Activated CD8-positive, alpha-beta memory T cell treated with anti-CD3 and anti-CD28 coated beads, Interleukin-2, amount 50 U/mL, for 4 hours (primary cell): ENCODE results near the gene HDAC7.
A peak's percentile ranks its signal among the peaks of the same experiment; 100 is the strongest.

ENCODE experiments used
- DNase-seq: peaks from one replicate; pipeline ENCODE4 v3.0.0-alpha.2; 2020

Gene HDAC7

DNA sequence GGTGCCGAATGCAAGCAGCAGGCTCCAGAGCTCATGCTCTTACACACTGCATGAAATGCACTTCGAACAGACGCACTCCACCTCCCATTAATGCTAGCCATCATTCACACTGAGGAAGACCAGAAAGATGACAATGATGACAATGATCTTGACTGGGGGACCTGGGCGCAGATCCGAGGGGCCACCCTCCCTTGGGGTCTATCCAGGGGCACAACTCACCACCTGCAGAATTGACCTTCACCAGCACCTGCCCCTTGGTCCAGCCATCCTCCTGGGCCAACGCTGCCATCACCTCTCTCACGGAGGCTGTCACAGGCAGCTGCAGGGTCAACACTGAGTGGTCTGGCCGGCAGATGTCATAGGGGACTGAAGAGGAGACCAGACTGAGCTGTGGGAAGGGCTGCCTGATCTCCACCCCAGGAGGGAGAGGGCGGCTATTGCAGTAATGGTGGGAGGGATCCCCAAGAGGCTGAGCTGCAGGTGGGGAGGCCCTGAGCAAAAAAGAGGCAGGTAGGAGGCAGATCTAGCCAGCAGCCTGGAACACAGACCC, 76.3 kb downstream of the HDAC7 start:
- DNase-seq, result no peak

DNA sequence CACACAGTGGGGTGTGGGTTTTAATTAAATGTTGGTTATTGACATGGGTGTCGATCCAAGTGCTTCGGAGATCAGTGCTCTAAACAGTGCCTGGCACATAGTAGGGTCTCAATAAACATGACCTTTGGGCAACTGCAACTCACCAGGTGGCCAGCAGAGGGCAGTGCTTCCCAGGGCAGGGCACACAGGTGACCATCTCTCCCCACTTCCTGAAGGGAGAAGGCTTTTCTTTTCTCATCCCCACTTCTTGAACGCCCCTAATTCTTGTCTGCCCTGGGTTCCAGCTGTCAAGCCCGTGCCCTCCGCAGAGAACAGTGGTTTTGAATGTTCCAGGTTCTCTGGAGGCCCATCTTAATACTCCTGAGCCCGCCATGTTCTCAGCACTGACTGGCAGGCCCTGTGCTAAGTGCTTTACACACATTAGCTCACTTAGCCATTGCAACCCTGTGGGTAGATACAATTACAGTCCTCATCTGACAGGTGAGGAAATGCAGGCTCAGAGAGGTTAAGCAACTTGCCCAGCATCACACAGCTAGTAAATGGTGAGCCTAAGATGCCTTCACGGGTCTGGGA, 77.4 kb downstream of the HDAC7 start:
- DNase-seq, result peak; percentile 75

DNA sequence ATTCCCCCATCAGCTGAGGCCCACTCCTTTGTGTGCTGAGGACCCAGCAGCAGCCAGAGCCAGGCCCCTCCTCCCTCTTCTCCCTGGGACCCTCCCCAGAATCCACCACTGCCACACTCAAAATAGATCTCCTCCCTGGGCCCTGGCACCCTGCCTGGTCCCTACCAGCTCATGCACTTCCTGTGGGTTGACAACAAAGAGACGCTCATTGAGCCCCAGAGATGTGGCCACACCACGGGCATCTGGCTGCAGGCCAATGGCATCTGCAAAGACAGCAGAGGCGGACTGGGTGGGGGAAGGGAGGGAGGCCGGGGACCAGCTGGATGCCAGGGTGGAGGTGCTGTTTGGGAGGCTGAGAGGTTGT, 78.4 kb downstream of the HDAC7 start:
- peak; percentile 54 for DNase-seq

DNA sequence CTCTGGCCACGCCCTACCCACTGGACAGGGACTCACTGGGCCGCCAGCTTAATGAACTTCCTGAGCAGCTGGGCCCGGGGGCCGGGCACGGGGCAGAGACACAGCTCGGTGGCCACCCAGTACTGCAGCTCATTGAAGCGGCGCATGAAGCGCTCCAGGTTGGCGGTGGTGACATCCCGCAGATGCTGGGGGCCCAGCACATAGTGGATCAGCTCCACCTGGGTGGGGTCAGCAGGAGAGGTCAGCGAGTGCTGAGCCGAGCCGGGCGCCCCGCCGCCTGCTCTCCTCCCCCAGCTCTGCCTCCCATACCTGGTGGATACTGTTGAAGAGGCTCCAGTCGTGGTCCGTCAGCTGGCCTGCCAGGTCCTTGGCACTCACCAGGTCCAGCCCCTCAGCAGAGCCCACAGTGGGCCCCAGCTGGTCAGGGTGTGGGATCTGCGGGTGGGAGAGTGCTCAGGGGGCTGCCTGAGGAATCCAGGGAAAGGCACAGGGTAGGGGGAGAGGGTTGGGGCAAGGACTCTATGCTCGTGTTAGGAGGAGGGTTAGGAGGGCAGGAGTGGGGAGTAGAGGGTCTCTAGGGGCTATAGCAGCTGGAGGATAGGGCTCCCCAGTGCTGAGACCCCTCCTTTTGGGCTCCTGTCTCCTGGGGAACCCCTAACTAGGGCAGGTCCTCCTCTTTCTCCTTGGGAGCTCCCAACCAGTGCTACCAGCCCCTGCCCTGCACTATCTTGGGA, 78.9 kb downstream of the HDAC7 start:
- DNase-seq, result no peak

DNA sequence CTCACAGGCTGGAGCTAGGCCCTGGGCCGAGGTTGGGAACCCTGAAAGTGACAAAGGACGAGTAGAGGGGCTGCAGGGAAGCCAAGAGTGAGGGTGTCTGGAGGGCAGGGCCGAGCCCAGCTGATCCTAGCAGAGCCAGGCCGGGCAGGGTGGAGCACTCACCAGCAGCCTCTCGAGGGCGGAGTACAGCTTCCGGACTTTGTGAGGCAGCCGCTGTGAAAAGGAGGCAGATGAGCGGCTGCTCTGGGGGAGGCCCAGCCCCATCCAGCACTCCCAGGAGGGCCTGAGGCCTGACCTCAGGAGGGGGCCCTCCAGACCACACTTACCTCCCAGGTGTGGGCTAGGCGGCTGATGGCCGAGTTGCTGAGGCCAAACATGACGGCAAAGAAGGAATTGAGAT, 79.7 kb downstream of the HDAC7 start:
- DNase-seq, result no peak

DNA sequence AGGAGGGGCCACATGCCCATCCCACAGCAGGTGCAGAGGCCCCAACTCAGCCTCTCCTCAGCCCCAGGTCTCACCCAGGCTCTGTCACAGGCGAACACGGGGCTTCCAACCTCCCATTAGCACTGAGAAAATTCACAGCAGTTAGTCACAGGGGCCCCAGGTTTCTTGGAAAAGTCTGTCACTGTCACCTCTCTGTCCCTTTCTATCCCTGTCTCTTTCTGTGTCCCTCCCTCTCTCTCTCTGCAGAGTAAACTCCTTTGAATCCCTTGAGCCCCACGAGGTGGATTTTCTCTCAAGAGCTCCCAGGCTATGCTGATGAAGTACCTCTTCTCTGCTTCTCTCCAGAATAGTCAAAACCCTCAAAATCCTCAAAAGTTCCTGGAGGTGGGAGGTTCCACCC, 80.4 kb downstream of the HDAC7 start:
- no peak for DNase-seq

DNA sequence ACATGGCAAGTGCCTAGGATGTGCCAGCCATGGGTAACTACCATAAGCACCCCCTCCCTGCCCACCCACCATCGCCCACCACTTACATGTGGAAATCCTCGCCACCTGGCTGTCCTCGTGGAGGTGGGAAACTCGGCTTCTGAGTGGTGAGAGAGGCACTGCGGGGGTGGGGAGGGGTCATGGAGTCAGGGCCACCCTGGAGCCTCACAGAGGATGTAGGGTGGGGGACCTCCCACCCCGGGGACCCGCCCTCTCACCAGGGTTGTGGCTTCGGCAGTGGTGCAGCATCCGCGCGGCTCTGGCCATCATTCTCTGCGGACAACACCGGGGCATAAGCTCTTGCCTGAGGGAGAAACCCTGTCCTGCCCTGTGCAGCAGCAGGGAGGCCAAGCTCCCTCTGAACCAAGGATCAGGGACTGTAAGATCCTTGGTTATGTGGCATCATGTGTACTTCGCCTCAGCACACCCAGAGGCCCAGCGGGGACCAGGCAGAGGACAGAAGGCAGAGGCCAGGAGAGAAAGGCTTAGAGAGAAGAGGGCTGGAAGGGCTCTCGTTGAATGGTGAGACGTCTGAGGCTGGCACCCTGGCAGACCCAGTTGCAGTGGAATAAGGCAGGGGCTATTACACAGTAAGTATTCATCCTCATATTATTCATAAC, 81.6 kb downstream of the HDAC7 start:
- no peak for DNase-seq

DNA sequence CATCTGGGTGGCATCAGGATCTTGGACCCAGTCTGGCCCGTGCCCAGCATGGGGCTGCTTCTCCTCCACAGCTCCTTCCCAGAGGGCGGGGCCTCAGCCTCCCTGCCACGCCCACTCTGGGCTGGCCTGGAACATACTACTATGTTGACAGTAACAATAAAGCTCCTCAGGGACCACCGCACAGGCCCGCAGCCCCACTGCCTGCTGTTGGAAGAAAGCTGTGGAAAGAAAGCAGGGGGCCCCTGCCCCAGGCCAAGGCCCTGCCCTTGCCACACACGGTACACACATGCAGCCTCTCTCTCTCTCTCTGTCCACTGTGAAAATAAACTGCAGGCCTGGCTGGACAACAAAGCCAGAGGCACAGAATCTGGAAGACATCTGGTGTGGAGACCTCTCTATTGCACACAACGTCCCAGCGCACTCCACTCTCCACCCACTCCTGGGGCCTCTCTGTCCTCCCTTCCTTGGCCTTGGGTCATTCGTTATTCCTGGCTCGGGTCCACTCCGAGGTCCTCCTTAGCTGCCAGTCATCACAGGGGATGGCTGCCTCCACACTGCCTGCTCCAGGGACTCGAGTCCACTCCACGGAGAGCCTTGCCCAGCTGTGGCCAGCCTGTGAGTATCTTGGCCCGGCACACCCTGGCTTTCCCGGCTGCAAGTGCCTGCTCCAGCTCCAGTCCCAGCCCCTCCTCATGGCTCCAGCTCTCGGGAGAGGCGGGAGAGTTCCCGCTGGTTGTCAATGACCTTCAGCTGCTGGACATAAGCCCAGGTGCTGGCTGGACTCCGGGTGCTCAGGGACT, 82.6 kb downstream of the HDAC7 start:
- no peak for DNase-seq

DNA sequence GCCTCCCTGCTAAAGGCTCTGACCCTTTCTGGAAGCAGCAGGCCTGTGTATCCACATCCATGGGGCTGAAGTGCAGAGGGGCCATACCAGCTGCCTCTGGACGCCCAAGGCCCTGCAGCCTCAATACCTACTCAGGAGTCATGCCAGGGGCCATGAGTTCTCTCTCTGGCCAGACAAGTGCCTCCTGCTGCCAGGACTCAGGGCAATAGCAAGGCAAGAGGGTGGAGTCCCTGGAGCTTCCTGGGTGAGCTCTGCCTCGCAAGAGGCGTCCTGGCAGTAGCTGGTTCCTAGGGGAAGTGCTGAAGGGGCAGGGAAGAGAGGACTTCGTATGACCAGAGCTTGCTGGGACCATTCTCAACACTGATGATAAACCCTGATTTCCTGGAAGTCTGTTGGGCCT, 83.5 kb downstream of the HDAC7 start:
- no peak for DNase-seq

DNA sequence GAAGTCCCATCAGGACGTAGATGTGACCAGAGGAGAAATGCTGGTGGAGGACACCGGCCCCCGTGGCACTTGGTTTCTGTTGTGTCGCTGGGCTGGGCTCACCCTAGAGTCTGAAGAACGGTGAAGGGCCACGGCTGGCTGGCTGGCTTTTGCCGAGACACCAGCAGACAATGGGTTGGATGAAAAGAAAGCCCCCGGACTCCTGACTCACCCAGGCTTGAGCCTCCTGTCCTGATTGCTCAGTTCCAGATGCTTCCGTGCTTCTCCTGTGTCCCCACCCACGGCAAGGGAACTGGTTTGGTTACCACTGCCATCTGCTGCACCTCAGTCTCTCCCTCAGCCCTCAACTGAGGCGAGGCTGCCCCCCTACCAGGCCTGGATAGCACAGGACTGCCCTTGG, 84.1 kb downstream of the HDAC7 start:
- no peak for DNase-seq

DNA sequence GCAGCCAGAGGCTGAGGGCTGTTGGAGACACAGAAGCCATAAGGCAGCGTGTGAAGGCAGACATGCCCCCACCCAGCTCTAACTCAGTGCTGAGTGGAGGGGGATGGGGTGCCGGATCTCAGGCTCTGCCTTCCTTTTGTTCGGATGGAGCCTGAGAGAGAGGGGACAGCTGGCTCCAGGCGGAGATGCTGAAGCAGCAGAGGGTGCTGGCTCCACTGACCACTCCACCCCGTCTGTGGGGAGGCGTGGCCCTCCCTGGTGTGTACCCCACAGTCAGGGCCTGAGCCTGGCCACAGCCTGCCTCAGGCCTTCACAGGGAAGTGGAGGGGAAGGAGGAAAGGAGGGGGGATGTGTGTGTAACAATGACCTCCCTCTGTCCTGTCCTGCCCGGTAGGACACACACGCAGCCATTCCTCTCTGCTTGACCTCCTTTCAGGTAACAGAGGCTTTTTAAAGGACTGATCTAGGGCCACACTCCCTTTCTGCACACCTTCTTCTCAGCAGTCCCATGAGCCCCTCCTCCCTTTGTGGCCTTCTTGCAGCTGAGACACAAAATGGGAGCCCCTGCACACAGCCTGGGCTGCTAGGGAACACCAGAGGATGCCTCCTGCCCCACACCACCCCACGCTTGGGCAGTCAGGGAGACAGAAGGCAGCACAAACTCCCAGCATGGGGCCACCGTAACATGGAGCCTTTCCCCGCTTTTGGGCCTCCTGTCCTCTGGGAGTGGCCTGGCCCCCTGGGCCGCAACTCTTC, 84.8 kb downstream of the HDAC7 start:
- no peak for DNase-seq

DNA sequence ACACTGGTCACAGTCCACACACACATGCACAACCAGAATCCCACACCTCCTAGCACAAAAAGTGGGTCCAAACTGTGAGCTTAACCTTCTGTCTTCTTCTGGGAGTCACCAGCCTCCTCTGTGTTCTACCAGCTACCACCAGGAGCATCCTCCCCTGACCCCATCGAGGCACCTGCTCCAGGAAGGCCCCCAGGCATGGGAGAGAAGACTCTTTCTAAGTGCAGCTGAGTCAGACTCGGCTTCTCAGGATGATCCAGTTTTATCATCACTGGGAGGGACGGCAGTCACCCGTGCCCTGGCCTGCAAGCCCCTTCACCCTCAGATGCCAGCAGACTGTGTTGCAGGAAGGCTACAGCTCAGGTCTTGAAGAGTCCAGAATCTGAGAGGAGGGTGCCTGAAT, 86.6 kb downstream of the HDAC7 start:
- no peak for DNase-seq
